Progenitor cell of endocrine pancreas (in vitro differentiated cells): ENCODE results near the gene CMTM6. TPM values are rescaled to one million over a fixed set of nuclear protein-coding genes. Genes with fewer than 3 reads are reported as not detected.

Experiments
- DNase-seq: peaks from one replicate; pipeline ENCODE4 v3.0.0; 2021; ENCODE audit warnings: low spot score; ENCODE audit not compliant: unreplicated experiment
- H3K27ac Mint-ChIP-seq: 2 replicates; pipeline ENCODE4 v1.8.0; 2021; ENCODE audit warnings: mild to moderate bottlenecking, moderate library complexity, mixed read lengths
- H3K27me3 Mint-ChIP-seq: 2 replicates; pipeline ENCODE4 v1.8.0; 2021; ENCODE audit warnings: mixed read lengths
- H3K36me3 Mint-ChIP-seq: 2 replicates; pipeline ENCODE4 v1.8.0; 2022; ENCODE audit warnings: mixed read lengths; ENCODE audit not compliant: insufficient read depth
- H3K4me1 Mint-ChIP-seq: 2 replicates; pipeline ENCODE4 v1.8.0; 2021; ENCODE audit warnings: low read depth, mixed read lengths
- H3K4me3 Mint-ChIP-seq: 2 replicates; pipeline ENCODE4 v1.8.0; 2021; ENCODE audit warnings: low read depth, mild to moderate bottlenecking, moderate library complexity, mixed read lengths
- H3K9me3 Mint-ChIP-seq: 2 replicates; pipeline ENCODE4 v1.8.0; 2021; ENCODE audit warnings: low read depth, mixed read lengths
- total RNA-seq: library from RNA; stranded (reverse); gene quantifications from 2 replicates; pipeline ENCODE4 v1.2.1, GENCODE V29; 2021
- TF ChIP-seq, protein P1 (sequence below): fragments of 200-600 bp; sonication (generic); IDR thresholded peaks from one replicate; pipeline ENCODE4 v1.5.0; 2021; ENCODE audit warnings: antibody characterized with exemption, mild to moderate bottlenecking; ENCODE audit not compliant: unreplicated experiment

The CMTM6 gene
- total RNA-seq, 1 donor from 2014 or later = 52.7 TPM

DNA sequence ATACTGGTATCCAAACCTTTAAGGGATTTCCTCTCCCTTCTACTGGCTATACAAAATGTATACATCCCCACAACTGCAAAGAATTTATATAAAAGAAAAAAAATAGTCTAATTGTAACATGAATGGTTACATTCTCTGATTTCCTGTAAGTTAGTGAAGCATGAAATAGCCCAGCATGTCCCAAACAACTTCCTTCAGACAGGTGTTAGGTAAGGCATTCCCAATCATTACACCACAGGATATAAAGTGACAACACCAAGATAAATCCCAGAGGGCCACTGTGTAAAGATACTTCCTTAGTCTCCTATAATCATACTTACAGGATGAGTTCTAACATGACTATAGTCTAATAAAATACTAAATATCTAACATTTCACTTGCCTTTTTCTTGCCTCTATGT, 7.6 kb downstream of the CMTM6 start:
- Mint-ChIP-seq H3K9me3 (peaks cover 3% of the 10 kb centered on the region), H3K4me1 (peaks cover 10% of the 10 kb centered on the region), H3K4me3 (no peak overlapping the region), H3K27me3 (no peaks in the 10 kb centered on the region), H3K27ac (no peak overlapping the region), H3K36me3 (peaks cover 7% of the 10 kb centered on the region)
- TF ChIP-seq, protein P1, sequence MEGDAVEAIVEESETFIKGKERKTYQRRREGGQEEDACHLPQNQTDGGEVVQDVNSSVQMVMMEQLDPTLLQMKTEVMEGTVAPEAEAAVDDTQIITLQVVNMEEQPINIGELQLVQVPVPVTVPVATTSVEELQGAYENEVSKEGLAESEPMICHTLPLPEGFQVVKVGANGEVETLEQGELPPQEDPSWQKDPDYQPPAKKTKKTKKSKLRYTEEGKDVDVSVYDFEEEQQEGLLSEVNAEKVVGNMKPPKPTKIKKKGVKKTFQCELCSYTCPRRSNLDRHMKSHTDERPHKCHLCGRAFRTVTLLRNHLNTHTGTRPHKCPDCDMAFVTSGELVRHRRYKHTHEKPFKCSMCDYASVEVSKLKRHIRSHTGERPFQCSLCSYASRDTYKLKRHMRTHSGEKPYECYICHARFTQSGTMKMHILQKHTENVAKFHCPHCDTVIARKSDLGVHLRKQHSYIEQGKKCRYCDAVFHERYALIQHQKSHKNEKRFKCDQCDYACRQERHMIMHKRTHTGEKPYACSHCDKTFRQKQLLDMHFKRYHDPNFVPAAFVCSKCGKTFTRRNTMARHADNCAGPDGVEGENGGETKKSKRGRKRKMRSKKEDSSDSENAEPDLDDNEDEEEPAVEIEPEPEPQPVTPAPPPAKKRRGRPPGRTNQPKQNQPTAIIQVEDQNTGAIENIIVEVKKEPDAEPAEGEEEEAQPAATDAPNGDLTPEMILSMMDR = no peak
- DNase-seq = no peak

GRCh38 chr3:32493437-32494414, 8.9 kb downstream of the CMTM6 start:
- peaks cover 3% of the 10 kb centered on the region for H3K9me3 Mint-ChIP-seq
- H3K36me3 Mint-ChIP-seq = peaks cover 6% of the 10 kb centered on the region

DNA sequence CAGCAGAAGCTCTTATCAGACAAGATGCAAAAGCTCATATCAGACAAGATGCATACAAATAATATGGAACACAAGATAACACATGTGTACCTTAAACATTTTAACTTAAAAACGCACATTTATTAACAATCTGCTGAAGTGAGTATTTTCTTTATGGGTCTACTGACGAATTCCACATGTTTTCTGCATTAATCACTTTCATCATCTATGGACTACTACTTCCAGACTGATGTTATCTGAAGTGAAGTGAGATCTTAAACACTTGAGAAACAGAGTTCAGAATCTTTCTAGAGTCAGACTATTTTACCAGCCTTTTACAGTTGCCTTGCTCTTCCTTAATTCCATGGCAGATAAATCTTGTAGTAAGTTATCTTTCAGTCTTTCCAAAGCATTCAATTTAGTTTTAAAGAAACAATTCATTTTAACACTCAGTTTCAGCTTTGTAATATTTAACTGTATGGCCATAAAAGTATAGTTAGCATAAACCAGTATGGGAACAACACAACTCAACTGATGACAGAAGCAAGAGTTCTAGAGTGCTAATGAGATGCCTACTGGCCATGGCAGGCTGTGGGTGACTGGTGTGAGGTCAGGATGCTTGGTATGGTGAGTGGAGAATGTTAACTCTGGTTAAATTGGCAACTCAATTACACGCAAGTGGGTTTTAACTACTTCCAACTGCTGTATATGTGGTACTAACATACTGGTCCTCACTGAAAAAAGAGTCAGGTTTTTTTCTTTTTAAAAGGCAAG, 9.8 kb downstream of the CMTM6 start:
- Mint-ChIP-seq H3K9me3 (peaks cover 3% of the 10 kb centered on the region), H3K27me3 (no peaks in the 10 kb centered on the region), H3K27ac (no peak overlapping the region), H3K4me1 (peaks cover 4% of the 10 kb centered on the region), H3K36me3 (peaks cover 10% of the 10 kb centered on the region), H3K4me3 (no peak overlapping the region)
- TF ChIP-seq, protein P1 = no peak
- no peak for DNase-seq

More at GRCh38 chr3:32493437-32494414, 8.9 kb downstream of the CMTM6 start:
- no peak for DNase-seq
- TF ChIP-seq, protein P1 = no peak
- H3K4me1 Mint-ChIP-seq = peaks cover 4% of the 10 kb centered on the region
- H3K27ac Mint-ChIP-seq = no peak overlapping the region
- H3K4me3 Mint-ChIP-seq = no peak overlapping the region
- H3K27me3 Mint-ChIP-seq = no peaks in the 10 kb centered on the region

- H3K27me3 Mint-ChIP-seq = no peaks in the 10 kb centered on the region
- no peak overlapping the region for H3K27ac Mint-ChIP-seq
- DNase-seq = no peak
- TF ChIP-seq, protein P1 = no peak
- peaks cover 16% of the 10 kb centered on the region for H3K36me3 Mint-ChIP-seq
- no peaks in the 10 kb centered on the region for H3K9me3 Mint-ChIP-seq
- no peaks in the 10 kb centered on the region for H3K4me1 Mint-ChIP-seq
- H3K4me3 Mint-ChIP-seq = no peak overlapping the region
Measured at GRCh38 chr3:32488474-32489008, 14.1 kb downstream of the CMTM6 start.
